Fibroblast of mammary gland (primary cell): ENCODE measurements around the gene PLCB4.
A peak's percentile ranks its signal among the peaks of the same experiment; 100 is the strongest.

ENCODE experiments used
- DNase-seq: peaks from one replicate; pipeline ENCODE4 v3.0.0-alpha.2; 2010; ENCODE audit warnings: low read depth
- H3K4me3 ChIP-seq: 2 replicates; pipeline ENCODE4 v1.5.1; 2011; ENCODE audit warnings: low read depth, mild to moderate bottlenecking, low read length, moderate library complexity; ENCODE audit not compliant: control insufficient read depth
- CTCF ChIP-seq: conservative IDR thresholded peaks from 2 replicates; pipeline ENCODE4 v1.5.1; 2011; ENCODE audit warnings: low read depth, low read length, inconsistent platforms; ENCODE audit not compliant: control insufficient read depth, insufficient read depth

The PLCB4 gene

GRCh38 chr20:9025011-9025410 lies 43.9 kb upstream of the PLCB4 start:
- no peak for TF ChIP-seq CTCF
- no peak for DNase-seq
- H3K4me3 ChIP-seq: no peak overlapping the region

- TF ChIP-seq CTCF: no peak
- H3K4me3 ChIP-seq: no peak overlapping the region
- peak; percentile 87 for DNase-seq
These were observed 43.2 kb upstream of the PLCB4 start for GRCh38 chr20:9025643-9026042.

GRCh38 chr20:9027626-9028025 lies 41.3 kb upstream of the PLCB4 start:
- H3K4me3 ChIP-seq: no peak overlapping the region
- no peak for DNase-seq
- no peak for TF ChIP-seq CTCF

- no peak overlapping the region for H3K4me3 ChIP-seq
- TF ChIP-seq CTCF: no peak
- peak; percentile 83 for DNase-seq
These were observed 40.5 kb upstream of the PLCB4 start for GRCh38 chr20:9028419-9028818.

GRCh38 chr20:9031991-9032390 lies 36.9 kb upstream of the PLCB4 start:
- no peak overlapping the region for H3K4me3 ChIP-seq
- DNase-seq: peak; percentile 55
- TF ChIP-seq CTCF: no peak

- DNase-seq: no peak
- no peak for TF ChIP-seq CTCF
- H3K4me3 ChIP-seq: no peak overlapping the region
These were observed 36.1 kb upstream of the PLCB4 start for GRCh38 chr20:9032758-9033157.

GRCh38 chr20:9035126-9035525 lies 33.8 kb upstream of the PLCB4 start:
- TF ChIP-seq CTCF: no peak
- no peak overlapping the region for H3K4me3 ChIP-seq
- peak; percentile 96 for DNase-seq
